Right ventricle myocardium inferior (tissue), 1 donor: Measurements from ENCODE around the gene GREM1. TPM values are rescaled to one million over a fixed set of nuclear protein-coding genes. Genes with fewer than 3 reads are reported as not detected.

Source experiments
- ATAC-seq: fragments of 200-7000 bp; cut with Tn5 transposase; one replicate; pipeline ENCODE4 v1.9.1; 2020; ENCODE audit warnings: mild to moderate bottlenecking, moderate library complexity
- DNase-seq: peaks from one replicate; pipeline ENCODE4 v3.0.0; 2021; ENCODE audit errors: missing footprints
- intact Hi-C: fragments of 100-400 bp; cut with DNase I; formaldehyde crosslinking; loops from one replicate; pipeline ENCODE4 v1.11.0; 2022
- total RNA-seq: library from RNA; stranded (reverse); fragmentation: NEBNext Ultra II Directional; extraction: Animal tissue kit (Norgen Biotek cat#: 25700); gene quantifications from one replicate; pipeline ENCODE4 v1.2.1, GENCODE V29; 2021
- donor health status: DM: no; HTN: yes; CAD: no; lungs with severe emphysema.

GREM1 gene
- total RNA-seq, 1 donor from 2014 or later: not detected

GRCh38 chr15:32765236-32765635 is 47.4 kb downstream of the GREM1 start:
- ATAC-seq (no peak), DNase-seq (no peak)
- intact Hi-C loops: no loop called here

GRCh38 chr15:32766101-32766500 is 48.3 kb downstream of the GREM1 start:
- ATAC-seq (no peak), DNase-seq (no peak)
- intact Hi-C loops: no loop called here

GRCh38 chr15:32767236-32767635 is 49.4 kb downstream of the GREM1 start:
- intact Hi-C loops: no loop called here
- ATAC-seq (no peak), DNase-seq (no peak)

GRCh38 chr15:32774022-32774421 is 56.2 kb downstream of the GREM1 start:
- DNase-seq (no peak), ATAC-seq (no peak)
- intact Hi-C loops: no loop called here

- ATAC-seq (no peak), DNase-seq (no peak)
- intact Hi-C loops: no loop called here
Measured at GRCh38 chr15:32775103-32775502, 57.3 kb downstream of the GREM1 start.

GRCh38 chr15:32778391-32779176 is 60.8 kb downstream of the GREM1 start:
- ATAC-seq (no peak), DNase-seq (no peak)
- intact Hi-C loops: no loop called here

- ATAC-seq: no peak
- intact Hi-C loops: no loop called here
- DNase-seq: no peak
Measured at GRCh38 chr15:32781781-32782180, 64.0 kb downstream of the GREM1 start.

- DNase-seq (no peak), ATAC-seq (no peak)
- intact Hi-C loops: no loop called here
Measured at GRCh38 chr15:32784581-32784980, 66.8 kb downstream of the GREM1 start.

GRCh38 chr15:32786906-32787305 is 69.1 kb downstream of the GREM1 start:
- intact Hi-C loops: no loop called here
- no peak for DNase-seq
- no peak for ATAC-seq

GRCh38 chr15:32787949-32788348 is 70.1 kb downstream of the GREM1 start:
- intact Hi-C loops: no loop called here
- DNase-seq (no peak), ATAC-seq (no peak)

GRCh38 chr15:32790352-32790999 is 72.7 kb downstream of the GREM1 start:
- ATAC-seq (no peak), DNase-seq (no peak)
- intact Hi-C loops: no loop called here

GRCh38 chr15:32792436-32792835 is 74.6 kb downstream of the GREM1 start:
- ATAC-seq (no peak), DNase-seq (no peak)
- intact Hi-C loops: no loop called here

Other genes starting within 250 kb of the GREM1 start
- 10.3 TPM for gene GOLGA8N, start 124.5 kb upstream of the GREM1 start, total RNA-seq
- gene ARHGAP11A, start 102.5 kb upstream of the GREM1 start, total RNA-seq: 1.7 TPM
- not detected for gene SCG5, start 76.3 kb upstream of the GREM1 start, total RNA-seq